ENCODE results near the gene DAZ2.
"Not testable (repeated sequence)": the region's sequence is repeated elsewhere in the genome, so short reads cannot be mapped to it uniquely, and the experiment has no call there.

Gene DAZ2

GRCh38 chrY:23219233-23219632 lies at the start of gene DAZ2:
TSS of gene DAZ2 (plus strand) at chrY:23219533. CDS start at chrY:23219741, 208 bp downstream.
- DNase-seq = not testable (repeated sequence)

- DNase-seq = not testable (repeated sequence)
These were observed 20.4 kb upstream of the DAZ2 start, which contains the start of gene DAZ1 for GRCh38 chrY:23198908-23199307. TSS of gene DAZ1 (minus strand) at chrY:23199008. CDS start at chrY:23198800, 208 bp downstream.

GRCh38 chrY:23207455-23207854 lies 11.9 kb upstream of the DAZ2 start:
- not testable (repeated sequence) for DNase-seq

GRCh38 chrY:23209802-23210495 lies 9.4 kb upstream of the DAZ2 start:
- DNase-seq = not testable (repeated sequence)

- DNase-seq = not testable (repeated sequence)
These were observed 8.7 kb upstream of the DAZ2 start for GRCh38 chrY:23210681-23211080.

Data from NCI-H526 treated with DMSO at 0.1 percent for 48 hours (cell line).